SK-N-DZ (cell line): ENCODE results near the gene SDE2.
A peak's percentile ranks its signal among the peaks of the same experiment; 100 is the strongest.
"Not testable (repeated sequence)": the region's sequence is repeated elsewhere in the genome, so short reads cannot be mapped to it uniquely, and the experiment has no call there.

ENCODE experiments used
- DNase-seq: peaks from one replicate; pipeline ENCODE4 v3.0.0-alpha.2; 2015; ENCODE audit warnings: low spot score

Gene SDE2

DNA sequence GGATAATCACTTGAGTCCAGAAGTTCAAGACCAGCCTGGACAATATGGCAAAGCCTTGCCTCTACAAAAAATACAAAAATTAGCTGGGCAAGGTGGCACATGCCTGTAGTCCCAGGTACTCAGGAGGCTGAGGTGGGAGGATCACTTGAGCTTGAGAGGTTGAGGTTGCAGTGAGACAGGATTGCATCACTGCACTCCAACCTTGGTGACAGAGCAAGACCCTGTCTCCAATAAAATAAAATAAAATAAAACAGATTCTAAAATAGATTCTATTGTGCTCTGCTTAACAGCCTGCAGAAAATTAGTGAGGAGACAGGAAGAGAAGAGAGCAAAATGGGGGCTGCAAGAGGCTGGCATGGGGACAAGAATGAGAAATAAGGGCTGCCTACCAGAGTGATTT is 7.5 kb upstream of the SDE2 start:
- no peak for DNase-seq

DNA sequence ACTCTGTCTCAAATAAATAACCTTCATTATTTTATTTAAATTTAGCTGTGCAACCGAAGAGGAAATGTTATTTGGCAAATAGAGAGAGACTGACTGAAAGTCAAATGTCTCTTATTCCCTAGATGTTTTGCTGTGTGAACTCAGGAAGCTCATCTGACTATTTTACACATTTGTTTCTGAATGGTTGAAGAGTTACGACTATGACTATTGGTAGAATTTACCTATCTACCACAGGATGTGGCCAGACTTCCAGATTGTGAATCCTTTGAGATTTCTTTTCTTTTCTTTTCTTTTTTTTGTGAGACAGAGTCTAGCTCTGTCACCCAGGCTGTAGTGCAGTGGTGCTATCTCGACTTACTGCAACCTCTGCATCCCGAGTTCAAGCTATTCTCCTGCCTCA is 5.3 kb upstream of the SDE2 start:
- no peak for DNase-seq

DNA sequence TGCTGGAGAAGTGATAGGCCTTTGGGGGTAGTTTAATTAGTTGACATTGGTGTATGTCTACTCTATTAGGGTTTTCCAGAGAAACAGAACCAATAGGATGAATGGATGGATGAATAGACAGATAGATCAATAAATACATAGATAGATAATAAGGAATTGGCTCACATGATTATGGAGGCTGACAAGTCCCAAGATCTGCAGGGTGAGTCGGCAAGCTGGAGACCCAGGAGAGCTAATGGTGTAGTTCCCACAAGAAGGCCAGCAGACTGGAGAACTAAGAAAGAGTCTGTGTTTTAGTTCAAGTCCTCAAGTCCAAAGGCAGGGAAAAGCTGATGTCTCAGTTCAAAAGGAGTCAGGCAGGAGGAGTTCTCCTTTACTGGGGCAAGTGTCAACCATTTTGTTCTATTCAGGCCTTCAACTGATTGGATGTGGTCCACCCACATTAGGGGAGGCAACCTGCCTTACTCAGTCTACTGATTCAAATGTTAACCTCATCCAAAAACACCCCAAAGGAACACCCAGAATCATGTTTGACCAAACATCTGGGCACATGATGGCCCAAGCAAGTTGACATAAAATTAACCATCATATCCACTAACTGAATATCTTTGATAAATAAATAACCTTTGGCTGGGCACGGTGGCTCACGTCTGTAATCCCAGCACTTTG is 4.5 kb upstream of the SDE2 start:
- no peak for DNase-seq

DNA sequence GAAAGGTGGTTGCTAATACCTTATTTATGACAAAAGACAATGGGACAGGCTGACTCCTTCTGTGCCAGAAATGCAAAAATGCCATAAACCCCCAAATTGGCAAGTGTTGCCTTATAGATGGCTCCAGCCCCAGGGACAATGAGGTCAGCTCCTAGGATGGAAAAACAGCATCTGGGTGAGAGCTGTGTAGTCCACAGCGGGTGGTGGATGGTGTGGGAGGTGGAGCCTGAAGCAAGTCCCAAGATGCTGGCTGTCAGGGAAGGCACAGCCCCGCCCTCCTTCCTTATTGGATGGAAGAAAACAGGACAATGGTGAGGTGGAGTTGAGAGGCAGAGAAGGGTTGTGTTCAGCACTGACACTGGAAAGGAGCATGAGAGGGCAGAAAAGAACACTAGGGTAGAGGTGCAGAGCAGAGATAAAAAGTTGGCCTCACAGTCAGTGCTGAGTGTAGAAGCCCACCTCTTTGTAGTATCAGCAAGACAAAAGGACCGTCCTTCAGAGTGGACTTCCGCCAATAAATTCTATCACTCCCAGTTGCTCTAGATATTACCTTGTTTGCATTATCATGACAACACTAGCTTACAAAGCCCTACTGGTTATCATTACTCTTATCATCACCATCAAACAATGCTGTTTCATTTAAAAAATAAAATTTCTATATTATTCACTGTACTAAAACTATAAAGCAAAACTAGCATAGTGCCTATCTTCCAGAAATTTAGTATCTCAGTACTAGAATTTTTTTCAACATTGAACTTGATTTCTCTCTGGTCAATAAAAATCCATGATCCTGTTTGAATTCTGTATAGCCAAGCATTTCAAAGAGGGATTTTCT is 3.7 kb upstream of the SDE2 start:
- DNase-seq, result peak; percentile 93

DNA sequence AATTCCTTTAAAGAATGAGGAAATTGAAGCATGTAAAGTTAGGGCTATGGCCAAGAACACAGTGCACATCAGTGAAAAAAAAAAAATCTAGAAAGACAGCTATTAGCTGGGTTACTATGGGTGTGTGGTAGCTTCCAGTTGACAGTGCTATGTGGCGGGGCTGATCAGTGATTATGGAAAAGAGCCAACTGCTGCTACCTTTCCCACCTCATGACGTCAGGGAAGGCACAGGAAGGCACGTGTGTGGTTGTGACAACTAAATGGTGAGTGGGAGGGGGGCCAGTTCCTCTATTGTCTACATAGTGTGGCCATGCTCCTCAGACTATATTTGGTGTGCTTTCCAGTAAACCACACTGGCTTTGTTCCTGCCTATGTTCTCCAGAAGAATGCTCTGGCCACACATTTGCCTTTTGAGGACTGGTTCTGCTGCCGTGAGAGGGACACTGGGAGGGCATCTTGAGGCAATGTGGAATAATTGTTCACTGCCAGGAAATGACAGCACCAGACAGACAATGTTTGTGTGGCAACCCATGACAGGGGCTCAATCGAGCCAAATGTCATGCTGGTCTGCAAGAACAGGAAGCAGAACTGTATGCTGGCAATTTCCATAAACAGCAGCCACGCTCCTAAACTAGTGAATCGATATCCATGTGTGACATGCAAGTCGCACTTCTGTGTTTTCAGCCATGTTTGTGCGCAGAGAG is 3.0 kb upstream of the SDE2 start:
- DNase-seq, result peak; percentile 49

DNA sequence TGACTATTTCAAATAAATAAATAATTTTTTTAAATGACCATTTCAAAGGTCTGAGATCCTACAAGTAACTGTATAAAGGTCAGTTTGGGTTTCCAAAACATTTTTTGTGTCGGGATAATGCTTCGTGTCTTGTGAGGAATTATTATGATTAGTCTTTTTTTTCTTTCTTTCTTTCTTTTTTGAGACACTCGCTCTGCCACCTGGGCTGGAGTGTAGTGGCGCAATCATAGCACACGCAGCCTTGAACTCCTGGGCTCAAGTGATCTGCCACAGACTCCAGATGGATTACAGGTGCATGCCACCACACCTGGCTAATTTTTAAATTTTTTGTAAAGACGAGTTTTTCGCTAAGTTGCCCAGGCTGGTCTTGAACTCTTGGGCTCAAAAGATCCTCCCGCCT is 1.9 kb upstream of the SDE2 start:
- DNase-seq, result no peak

DNA sequence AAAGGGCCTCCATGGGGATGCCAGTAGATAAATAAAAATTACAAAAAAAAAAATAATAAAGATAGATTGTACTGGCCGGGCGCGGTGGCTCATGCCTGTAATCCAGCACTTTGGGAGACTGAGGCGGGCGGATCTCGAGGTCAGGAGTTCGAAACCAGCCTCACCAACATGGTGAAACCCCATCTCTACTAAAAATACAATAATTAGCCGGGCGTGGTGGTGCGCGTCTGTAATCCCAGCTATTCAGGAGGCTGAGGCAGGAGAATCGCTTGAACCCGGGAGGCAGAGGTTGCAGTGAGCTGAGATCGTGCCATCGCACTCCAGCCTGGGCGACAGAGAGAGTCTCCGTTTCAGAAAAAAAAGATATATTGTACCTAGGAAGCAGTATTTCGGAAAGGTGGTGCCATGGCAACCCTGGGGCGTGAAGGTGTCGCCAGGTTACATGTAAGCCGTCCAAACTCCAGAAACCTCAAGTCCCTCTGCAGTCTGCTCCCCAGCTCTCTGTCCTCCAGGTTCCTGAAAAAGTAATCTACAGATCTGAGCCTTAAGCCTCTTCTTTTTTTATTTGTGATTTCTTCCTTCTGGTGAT is 1.4 kb upstream of the SDE2 start:
- not testable (repeated sequence) for DNase-seq

DNA sequence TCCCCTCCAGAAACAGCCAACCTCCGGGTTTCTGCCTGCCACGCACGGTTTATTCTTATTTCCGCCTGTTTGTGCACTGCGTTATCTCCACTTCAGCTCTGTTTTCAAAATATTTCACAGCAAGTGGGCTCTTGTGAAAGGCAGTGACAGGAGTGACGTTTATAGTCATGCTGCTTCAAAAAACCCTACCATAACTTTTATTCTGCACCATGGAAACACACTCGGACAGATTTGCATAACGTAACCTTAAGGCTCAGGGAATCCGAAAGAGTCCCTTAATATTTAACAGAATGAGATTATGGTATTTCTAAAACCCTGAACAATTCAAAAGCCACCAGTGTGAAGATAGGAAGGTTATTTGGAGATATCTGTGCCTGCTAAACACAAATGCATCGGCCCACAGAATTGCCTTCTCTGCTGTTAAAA is 782 bp upstream of the SDE2 start:
- DNase-seq, result no peak

DNA sequence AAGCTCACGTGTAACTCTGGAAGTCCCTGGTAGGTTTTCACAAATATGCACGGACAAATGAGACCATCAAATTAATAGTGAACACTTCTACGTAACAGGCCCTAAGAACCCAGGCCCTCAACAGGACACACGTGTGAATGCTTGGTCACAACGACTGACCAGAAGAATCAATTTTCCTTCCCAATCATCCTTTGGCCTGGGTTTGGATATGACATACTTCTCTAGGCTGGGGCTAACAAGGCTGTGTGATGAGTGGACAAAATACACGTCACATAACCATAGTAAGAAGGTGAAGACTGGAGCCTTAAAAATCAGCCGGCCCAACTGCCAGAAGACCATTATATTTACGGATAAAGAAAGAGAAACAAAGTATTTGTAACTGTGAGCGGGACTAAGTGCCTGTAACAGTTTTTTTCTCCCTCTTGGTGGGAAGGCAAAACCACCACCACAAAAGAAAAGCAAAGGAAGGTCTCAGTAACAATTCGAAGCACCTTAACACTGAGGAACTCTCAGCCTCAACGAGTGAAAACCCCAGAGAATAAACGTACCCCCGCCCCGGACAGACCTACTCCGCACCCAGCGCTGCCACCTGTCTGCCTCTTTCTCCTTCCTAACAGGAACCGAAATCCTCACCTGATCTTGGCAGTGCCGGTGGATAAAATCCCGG is 450 bp downstream of the SDE2 start:
- no peak for DNase-seq

DNA sequence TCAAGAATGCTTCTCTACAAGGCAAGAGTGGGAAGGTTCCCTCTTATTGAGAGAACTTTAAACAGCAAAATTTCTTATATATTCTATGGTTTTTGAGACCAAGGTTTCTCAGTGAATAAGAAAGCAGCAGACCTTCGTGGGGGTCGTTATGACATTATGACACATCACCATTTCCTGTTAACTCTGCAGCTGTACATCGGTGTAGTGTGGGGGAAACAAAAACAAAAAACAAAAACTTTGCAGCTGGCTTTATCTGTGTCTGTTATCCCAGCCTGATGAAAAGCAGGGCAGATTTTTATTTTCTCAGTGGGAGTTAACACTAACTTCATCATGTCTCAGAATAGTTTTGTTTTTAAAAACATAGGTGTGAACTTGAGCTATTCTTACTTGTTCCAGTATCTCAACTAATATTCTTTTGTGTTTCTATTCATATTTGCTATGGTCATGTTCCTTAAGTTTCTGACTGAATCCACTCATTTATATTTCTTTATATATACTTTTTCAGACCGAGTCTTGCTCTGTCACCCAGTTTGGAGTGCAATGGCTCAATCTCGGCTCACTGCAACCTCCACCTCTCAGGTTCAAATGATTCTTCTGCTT is 2.1 kb downstream of the SDE2 start:
- DNase-seq, result no peak

DNA sequence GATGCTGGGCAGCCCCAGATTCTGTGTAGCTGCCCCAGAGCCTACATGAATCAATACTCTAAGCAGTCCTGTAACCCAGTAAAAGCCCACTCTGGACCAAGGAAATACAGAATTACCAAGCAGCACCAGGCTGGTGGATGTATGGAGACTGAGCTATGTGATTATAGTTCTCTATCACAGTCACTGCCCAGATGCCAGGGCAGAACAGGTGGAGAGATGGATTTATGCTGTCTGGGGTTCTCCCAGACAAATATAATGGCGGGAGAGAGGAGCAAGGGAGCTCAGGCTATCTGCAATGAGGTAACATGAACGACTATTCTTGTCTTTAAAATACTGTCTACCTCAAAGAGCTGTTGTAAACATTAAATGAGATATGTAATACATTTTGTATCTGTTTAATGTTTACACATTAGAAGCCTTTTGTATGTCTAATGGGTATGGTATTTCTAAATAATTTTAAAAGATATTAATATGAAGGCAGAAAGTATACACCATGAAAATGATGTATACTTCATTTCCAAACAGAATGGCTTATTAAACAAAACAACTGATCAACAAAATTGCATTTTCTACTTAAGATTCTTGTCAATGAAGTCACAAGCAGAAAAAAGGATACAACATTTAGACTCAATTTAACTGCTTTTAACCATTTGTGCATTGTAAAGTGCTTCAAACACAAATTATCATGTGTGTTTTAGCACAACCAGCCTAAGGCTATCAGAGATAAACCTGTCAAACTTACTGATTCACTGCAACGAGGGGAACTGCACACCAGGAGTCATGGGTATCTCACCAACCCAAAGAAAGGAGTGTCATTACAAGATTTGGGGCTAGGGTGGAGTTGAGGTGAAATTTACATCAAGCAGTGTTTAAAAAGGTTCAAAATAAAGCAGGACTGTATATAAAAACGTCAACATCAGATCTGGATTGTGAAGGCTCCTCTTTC is 3.0 kb downstream of the SDE2 start:
- DNase-seq, result no peak

DNA sequence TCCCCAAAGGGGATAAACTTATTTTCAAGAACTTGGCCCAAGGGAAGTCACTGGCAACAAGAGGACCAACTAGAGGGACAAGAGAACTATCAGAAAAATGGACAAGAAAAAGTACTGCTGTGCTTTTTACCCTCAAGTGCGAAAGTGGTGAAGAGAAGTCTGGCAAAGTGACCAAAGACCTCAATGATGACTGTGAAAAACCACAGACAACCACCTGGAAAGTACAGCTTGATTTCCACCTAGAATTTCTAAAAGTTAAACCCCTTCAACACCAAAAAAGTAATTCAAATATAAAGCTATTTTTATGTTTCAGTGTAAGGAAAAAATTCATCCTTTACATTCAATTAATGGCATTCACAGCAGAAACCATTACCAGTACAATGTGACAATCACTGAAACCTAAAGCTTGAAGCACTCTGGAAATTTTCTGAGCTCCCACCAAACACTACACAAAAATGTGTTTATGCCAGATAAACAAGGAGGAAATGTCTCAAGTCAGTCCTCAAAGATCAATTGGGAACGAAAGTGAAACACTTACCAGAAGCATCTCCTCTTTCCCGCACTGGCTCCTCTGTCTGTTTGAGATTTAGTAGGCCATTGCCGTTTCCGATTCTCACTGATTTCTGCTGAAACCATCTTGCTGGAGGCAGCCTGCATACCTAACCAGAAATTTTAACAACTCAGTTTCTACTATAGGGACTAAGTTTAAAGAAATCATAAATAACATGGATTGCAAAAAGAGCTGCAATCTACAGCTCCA is 8.3 kb downstream of the SDE2 start:
- DNase-seq, result no peak

DNA sequence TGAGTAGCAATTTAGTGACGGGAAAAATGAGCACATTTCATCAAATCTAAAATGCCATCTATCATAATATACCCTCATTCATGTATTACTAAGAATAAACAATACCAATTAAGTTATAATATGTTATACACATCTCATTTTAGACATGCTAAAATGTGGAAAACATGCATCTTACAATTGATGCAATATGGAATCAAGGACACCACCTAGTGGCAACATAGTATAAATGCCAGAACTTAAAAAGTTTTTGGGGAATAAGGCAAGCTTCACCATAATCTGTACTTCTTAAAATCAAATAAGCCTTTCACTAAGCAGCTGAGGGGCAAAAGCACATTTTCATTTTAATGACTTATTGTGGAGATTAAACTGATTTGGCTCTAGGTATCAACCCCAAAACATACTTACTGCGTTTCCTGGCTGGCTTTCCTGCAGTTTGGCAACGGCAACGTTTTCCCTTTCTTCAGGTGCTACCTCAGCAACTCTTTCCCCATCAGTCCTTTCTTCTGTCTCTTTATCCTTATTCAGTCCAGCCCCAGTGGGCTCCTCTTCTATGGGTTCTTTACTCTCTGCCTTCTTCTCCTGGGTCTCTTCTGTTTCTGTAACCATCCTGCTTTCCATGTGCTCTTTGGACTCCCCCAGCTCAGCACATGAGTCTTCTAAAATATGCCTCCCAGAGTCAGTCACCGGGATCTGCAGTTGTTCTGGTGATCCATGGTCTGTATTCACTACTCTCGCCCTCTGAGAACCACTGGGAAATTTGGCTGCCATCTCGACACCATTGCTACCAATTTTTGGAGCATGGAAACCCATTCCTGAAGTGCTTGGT is 11.4 kb downstream of the SDE2 start:
- no peak for DNase-seq

DNA sequence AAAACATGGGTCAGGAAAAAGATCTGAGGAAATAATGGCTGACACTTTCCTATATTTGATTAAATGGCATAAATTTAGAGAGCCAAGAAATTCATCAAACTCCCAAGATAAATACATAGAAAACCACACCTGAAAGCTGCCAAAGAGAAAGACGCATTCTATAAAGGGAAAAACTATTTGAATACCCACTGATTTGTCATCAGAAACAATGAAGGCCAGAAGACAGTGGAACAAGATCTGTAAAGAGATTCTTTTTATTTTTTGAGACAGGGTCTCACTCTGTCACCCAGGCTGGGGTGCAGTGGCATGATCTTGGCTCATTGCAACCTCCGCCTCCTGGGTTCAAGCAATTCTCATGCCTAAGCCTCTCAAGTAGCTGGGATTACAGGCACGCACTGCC is 17.4 kb downstream of the SDE2 start:
- DNase-seq, result no peak

DNA sequence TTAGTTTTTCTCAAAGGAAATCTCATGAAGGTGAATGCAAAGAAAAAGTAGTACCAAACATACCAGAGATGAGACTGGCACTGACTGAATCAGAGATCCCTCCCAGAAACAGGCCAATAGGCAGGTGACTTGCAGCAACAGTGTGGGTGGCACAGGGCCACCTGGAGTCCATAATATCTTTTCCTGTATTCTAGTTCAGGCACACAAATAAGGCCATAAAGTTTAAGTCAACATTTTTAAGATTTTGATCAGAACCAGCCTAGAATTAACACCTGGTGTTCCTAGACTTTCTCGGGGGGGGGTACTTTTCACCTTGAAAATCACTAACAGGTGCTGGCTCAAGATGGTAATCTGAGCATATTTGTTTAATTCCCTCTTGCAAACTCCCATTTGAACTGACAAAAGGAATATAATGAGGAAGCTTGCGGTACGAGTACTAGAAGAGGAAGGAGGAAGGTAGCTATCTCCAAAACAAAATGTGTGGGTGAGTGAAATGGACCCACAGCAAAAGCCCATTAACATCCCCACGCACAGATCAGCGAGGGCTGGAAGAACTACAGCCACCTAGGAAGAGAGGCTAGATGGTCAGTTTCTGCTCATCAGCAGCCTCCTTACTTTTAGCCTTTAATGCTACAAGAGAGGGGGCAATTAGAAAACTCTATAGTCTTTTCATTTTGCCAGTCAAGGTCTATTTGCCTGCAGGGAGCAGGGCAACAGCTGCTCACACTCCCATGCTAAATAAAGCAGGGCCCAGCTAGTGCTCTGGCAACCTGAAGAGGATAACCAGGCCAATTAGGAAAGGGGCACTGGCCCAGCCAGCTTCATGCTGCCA is 18.9 kb downstream of the SDE2 start:
- DNase-seq, result no peak

DNA sequence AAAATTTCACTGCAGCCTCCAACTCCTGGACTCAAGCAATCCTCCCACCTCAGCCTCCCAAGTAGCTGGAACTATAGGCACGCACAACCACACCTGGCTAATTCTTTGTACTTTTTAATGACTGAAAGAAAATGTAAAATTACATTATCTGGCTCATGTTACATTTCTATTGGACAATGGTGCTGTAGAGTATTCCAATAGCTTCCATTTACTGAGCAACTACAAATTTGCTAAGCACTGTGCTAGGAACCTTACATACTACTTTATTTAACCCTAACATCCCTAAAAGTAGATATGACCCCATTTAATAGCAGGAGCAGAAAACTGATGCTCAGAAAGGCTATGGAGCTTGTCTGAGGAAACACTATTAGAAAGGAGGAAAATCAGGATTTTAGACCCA is 19.7 kb downstream of the SDE2 start:
- no peak for DNase-seq

DNA sequence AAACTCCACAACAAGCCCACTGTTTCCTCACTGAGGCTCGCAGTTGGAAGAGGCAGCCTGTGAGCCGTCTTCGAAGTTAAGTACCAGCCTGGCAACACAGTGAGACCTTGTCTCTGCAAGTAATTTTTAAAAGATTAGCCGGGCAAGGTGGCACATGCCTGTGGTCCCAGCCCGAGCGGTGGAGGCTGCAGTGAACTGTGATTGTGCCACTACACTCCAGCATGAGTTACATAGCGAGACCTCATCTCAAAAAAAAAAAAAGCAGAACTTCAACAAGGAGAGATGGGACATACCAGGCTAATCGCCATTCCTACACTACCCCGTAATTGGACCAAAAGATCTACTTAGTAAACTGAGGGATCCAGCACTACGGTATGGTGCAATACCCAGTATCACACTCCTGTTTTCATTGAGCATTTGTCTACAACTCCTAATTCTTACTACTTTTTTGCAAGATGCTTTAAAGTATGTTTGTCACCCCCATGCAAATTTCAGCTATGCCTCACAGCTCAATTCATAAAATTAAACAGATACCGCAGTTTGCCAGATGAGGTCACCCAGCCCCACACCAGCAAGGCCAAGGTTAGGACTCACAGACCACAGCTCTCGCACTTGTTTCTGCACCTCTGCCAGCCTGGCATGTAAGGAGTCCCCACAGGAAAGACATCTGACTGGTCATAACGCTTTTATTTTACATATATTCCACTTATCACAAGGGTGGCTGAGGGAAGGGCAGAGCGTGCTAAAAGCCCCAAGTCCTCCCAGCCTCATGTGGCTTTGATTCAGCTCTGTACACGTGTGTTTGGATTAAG is 21.0 kb downstream of the SDE2 start:
- no peak for DNase-seq
